CD4-positive, alpha-beta T cell treated with Interleukin-2 at 100 ng/mL for 4 hours (primary cell): ENCODE results near the gene ALS2CL.

ENCODE experiments used
- DNase-seq: peaks from one replicate; pipeline ENCODE4 v3.0.0-alpha.2; 2020; ENCODE audit warnings: low spot score

The ALS2CL gene

DNA sequence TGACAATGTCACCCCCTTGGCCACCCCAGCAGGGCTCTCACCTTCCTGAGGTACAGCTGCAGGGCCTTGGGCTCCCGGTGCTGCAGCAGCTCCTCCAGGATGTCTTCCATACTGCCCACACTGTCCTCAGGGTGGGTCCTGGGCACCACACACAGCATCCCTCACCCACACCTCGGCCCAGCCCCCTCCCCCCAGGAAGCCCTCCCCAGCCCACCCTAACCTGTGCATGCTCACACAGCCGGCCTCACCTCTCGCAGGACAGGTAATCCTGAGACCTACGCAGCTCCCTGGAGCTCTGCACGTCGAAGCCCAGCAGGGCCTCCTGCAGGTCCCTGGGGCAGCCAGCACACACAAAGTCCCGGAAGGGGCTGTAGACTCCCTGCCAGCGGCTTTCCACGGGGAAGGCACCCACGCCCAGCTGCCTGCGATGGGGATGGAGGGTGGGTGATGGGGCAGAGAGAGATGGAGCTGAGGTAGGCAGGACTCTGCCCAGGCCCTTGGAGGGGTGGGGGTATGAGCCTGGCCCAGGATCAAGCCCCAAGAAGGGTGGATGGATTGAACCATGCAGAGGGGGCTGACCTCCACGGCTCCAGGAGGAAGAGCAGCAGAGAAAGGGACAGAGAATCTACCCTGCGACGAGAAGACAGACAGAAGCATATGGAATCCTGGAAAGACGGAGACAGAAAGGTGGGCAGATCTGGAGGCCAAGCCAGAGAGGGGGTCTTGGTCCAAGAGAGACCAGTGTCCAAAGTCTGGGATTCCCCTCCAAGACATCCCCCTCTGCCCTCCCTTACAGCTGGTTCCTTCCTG, 16.7 kb downstream of the ALS2CL start:
- DNase-seq = no peak

DNA sequence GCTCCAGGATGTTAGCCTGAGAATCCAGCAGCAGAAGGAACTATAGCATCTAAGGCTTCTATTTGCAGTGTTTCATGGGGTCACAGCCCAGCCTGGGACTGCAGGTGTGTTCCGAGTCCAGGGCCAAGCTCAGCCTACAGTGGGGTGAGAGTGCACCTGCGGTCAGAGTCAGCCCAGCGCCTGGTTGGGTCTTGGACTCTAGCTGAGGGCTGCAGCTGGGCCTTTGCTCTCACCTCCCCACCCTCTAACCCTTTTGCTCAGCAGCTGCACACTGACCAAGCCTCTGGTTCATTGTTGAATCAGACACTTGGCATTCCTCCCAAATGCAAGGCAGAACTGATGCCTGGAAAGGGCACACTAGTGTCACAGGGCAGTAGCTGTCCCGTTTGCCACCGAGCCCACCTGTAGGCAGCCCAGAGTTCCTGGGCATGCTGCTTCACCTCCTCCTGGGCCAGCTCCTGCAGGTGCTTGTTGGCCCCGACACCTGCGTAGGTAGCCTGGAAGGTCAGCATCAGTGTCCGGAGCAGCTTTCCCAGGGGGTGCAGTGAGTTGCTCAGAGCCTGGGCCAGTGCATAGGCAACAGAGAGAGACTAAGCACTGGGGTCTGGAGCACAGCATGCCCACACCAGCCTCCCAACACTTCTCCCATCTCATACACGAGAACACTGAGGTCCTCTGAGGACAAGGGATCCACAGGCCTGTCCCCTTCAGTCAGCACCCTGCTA, 17.5 kb downstream of the ALS2CL start:
- DNase-seq = no peak

DNA sequence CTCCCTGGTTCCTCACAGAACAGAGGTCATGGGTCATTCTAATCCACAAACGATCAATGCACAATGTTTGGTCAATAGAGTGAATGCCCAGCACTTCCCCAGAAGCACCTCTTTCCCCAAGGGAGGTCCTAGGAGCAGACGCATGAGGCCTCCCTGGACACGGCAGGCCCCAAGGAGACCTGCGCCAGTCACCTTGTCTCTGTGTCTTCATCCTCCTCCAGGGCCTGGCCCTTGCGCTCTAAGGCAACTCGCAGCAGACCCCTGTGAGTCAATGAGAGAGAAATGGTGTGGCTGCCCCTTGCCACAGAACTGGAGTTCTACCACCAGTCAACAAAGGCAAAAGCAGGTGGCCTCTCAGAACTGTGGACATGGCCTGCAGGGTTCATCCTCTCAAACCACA, 18.1 kb downstream of the ALS2CL start:
- no peak for DNase-seq

DNA sequence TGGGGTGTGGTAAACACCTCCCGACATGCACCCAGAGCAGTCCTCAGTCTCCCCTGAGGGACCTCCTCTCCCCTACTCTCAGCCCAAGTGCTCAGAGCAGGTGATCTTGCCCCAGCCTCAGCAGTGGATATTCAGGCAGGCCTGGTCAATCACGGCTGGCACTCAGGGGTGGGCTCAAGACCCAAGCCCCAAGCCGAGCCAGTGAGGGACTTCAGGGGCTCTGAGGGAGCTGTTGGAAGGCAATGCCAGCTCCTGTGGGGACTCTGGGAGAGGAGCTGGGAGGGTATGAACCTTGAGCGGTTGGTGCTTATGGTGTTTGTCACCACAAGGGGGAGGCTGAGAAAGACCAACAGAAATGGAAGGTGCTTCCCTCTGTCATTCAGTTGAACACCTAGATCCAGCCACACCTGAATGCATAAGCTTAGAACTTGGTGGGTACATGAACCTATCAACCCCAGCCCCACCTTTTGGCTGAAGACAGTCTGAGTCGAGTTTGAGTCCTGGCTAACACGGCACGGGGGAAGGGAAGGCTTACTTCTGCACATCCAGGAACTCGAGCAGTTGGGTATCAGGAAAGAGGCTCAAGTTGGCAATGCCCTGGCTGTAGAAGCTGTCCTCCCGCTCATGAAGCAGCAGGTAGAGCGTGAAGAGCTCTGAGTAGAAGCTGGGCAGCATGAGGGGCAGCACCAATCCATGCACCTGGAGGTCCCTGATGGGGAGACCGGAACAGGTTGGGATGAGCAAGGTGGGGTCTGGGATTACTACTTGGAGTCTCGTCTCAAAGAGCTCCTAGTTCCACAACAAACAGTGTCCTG, 19.2 kb downstream of the ALS2CL start:
- DNase-seq = no peak

DNA sequence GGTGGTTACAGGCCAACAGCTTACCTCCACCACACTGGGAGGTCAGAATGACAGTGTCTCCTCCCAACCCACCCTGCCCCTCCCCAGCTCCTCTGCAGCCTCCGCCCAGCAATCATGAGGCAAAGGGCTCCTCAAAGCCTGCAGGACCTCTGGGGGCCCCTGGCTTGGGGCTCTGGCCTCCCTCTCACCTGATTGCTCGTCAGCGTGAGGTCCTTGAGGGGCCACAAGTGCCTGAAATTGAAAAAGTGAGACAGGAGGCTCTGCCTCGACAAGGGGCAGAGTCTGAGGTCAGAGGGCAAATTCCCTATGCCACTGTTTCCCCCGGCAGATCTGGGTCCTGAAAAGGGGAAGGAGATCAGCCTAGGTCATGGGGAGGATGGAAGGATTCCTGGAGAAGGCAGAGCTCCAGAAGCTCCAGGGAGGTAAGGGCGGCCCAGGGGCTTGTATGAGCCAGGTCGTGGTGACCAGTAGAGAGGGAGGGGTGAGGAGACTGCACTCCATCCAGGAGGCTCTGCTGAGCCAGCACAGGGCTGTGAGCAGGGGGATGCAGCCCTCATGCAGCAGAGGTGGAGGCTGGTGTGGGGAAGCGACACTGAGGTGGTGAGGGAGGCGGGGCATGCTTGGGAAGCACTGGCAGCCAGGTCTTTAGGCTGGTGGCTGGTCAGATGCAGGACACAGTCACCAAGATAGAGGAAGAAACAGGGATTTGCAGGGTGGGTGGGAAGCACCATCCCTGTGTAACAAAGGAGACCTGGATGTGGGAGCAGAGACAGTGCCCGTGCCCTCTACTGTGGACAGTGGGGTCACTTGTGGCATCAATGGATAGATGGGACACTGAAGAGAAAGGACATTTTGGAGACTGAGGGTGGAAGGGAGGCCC, 20.1 kb downstream of the ALS2CL start:
- no peak for DNase-seq

DNA sequence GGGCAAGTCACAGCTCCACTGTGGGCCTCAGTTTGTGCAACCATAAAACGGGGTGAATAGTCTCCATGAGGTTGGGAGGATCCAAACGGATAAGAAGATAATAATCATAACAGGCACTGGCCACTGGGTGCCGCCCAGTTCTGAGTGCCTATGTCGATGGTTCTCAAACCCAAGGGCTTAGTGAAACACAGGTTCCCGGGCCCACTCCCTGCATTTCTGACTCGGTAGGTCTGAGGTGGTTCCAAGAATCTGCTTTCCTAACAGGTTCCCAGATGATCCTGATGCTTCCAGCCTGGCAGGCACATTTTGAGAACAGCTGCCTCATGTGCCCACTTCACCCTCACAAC, 21.2 kb downstream of the ALS2CL start:
- DNase-seq = no peak

DNA sequence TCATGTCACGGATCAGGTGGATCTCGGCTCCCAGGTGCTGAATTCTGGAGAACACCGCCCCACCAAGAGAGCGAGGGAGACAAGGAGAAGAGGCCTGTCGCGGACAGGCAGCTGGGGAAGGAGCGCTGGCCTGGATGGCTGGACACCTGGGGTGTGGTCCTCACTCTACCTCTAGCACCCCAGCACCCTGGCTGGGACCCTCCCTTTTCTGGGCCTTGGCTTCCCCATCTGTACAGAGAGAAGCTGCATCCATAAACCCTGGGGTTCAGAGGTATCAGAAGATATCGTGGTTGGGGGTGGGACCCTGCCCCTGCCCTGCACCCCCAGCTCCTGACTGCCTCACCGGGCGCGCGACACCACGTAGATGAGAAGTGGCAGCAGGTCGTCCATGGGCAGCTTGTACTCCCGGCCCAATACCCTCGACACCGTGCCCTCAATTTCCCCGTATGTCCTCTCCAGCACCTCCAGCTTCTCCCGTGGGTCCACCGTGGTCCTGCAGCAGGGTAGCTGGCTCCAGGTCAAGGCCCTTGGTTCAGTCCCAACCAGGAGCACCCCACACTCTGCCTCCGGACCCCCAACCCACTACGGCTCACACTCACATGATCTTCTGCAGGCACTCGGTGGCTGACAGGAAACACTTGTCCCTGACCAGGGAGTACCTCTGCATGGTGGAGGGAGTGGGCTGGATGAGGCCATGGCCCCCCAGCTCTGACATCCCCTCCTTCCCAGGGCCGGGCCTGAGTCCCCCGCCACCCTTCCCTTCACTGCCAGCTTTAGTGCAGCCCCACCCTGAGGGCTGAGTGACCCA, 21.7 kb downstream of the ALS2CL start:
- DNase-seq = no peak

DNA sequence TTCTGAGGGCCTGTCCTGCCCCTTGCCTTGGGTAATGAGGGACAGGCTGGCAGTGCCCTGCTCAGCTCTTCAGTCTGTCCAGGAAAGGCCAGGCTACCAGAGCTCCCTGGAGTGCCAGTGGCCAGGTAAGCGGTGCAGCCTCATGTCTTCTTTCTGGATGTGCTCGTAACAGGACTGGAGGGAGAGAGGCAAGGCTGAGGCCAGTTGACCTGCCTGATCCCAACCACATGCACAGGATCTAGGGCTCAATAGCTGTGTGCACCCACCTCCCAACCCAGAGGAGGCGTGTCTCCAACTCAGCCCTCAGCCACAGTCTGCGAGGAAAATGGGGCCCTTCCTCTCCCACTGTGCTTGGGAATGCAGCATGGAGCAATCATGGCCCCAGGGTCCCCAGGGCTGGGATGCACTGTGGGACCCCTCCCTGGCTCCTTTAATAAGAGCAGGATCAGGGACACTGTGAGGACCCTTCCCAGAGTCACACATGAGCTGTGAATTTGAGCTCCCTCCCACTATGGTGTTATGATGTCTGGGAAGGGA, 22.5 kb downstream of the ALS2CL start:
- DNase-seq = no peak

DNA sequence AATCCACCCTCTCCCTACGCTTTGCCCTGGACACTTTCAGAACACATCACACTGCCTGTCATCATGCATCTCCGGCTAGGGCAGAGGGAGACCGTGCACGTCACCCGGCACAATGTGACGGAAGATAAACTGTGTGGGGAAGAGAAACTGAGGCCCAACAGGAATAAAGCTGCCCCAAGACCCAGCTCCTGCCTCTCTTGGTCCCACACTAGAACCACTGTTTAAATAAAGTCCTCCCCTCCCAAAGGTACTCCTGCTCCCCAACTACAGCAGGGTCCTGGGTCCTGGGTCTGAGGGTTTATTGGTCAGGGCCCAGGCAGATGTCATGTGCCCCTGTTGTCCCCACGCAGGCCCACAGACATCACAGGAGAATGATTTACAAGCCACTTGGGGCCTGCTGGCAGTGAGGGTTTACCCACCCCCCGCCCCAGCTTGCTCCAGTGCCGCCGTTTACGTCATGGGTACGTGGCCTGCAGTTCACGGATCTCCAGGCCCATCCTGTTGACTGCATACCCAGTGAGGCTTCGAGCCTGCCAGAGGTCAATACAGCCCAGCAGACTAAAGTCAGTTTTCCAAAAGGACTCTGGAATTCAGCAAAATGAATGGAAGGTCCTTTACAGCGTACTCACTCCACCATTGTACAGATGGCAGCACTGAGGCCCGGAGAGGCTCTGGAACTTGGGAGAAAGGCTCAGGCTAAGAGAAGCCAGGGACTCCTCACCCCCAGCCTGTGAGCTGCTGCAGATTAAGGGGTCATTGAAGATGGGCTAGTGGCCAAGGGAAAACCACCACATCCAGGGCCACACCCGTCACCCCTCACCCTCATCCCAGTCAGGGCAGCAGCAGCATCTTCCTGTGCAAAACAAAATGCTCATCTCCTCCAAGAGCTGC, 23.2 kb downstream of the ALS2CL start:
- no peak for DNase-seq

DNA sequence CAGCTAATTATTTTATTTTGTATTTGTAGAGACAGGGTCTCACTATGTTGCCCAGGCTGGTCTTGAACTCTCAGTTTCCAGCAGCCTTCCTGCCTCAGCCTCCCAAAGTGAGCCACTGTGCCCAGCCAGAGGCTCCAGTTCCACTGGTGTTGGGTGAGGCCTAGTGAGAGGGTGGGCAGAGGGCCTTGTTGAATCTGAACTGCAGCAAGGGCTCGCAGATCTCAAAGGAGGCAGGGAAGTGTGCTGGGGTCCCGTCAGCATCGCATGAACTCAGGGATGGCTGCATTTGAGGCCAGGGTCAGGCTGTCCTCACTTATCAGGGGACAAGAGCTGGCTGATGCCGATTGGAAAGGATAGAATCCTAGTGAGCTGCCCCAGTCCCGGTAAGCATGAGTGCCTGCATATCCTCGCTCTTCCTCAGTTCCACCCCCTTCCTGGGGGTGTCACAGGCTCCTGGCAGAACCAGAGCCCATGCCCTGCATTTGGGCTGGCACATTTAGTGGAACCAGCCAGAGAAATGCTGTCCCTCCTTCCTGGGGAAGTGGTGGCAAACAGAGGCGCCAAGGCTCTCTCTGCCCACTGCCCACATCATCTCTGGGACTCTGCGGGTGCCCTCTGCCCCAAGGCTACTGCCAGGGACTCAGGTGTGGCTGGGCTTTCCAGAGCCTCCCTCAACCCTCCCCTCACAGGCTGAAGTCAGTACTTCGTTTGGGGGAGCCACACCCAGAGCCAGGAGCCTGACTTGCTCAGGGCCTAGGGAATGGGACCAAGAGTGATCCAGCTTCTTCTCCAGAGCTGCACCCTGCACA, 24.1 kb downstream of the ALS2CL start:
- DNase-seq = no peak

DNA sequence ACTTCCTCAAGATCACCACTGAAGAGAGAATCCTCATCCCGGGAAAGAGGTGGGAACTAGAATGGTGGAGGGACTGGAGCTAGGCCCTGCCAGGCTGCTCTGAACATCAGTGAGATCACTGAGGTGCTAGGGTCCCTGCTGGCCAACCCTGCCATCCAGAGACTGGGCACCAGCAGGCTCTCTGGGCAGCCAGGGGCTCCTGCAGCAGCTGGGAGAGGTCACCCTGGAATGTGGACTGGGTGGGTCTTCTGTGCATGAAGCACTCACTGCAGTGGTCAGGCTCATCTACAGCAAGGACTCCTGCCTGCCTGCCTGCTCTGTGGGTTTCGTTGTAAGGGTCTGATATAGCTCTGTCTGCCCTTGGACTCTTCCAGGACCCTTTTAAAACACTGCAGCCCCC, 24.9 kb downstream of the ALS2CL start:
- DNase-seq = no peak

DNA sequence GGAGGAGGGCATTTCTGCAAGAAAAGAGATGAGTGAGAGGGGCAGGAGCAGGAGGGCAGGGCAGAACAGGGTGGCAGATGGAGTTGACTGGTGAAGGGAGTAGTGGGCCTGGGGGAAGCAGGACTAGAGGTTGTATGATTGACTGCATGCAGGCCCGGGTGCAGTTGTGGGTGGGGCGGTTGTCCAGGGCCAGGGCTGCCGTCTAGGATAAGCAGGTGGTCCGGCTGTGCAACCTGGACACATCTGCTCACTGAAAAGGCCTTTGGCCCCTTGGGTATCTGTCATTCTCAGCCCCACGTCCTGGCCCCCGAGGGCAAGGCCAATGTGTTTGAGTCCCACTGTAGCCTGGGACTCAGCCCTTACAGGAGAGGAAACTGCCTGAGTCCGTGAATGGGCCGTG, 25.4 kb downstream of the ALS2CL start:
- no peak for DNase-seq

DNA sequence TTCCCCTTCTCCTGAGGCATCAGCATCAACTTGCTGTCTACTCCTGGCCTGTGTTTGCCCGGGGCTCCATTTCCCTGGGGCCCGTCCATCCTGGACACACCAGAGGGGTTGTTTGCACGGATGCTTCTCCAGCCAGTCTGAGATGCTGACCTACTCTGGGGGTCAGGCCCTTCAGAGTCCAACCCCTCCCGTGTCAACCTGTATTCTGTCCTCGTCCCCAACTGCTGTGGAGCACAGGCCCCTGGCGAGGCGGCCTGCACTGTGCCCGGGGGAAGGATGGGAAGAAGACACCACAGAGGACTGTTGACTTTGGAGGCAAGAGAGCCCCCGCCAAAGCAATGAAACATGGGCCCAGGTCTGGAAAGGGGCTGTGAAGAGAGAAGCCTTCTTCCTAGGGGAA, 25.8 kb downstream of the ALS2CL start:
- DNase-seq = no peak

DNA sequence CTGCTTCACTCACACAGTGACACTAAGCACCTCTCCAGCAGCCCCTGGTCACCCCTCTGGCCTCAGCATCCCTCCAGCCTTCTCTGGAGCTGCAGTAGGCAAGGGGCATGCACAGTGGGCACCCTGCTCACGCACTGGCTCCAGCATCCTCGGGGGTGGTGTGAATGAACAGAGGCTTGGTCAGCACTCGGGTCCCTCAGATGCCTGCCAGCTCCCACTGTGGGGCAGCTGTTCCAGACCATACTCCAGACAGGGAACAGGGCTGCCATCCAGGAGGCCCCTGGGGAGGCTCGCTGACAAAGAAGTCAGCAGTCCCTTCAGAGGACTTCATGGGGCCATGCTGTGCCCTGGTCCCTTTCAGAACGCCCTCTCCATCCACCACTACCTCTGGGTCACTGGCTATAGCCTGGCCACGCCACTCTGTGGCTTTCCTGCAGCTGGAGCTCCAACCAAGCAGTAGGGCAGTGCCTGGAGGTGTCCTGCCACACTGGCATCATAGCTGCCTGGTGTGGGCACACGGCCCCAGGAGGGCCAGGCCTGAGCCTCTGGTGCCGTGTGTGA, 26.3 kb downstream of the ALS2CL start:
- DNase-seq = no peak

DNA sequence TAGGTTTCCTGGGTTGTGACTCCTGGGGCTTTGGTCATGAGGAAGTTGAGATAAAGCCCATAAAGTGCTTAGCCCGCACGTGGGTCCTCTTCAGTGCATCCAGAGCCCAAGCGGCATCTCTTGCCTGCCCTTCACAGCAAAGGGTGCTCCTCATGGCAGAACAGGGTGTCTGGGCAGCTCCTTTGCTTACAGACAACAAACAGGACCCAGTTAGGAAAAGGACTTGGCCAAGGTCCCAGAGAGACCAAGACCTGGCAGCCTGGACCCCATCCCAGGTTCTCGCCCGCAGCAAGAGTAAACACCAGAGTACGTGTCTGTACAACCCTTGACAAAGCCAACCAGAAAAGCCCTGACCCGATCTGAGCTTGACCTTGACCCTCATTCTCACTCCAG, 27.0 kb downstream of the ALS2CL start:
- DNase-seq = no peak

DNA sequence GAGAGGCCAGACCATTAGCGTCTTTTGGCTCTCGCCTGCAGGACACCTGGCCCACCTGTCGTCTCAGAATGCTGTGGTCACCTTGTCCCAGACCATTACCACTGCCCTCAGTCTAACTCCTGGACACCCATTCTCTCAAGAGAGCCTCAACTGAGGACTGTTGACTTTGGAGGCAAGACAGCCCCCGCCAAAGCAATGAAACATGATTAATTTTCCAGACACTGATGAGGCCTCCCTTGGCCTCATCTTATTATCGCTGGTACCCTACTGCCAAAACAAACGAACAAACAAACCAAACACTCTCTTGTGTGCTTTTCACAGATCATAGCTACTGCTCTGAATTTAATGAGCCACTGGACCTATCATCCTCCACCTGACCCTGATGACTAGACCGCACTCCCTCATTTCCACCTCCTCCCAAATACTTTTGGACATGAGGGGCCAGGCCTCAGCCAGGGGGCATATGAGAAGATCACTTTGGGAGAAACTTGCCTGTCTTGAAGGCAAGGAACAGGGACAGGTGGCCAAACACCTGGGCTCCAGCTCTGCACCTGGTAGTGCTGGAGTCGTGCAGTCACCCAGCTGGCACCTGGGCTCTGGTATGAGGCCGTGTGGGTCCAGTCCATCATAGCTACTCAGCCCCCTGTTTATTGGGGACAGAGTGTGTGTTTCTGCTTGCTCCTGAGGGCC, 27.6 kb downstream of the ALS2CL start:
- no peak for DNase-seq

DNA sequence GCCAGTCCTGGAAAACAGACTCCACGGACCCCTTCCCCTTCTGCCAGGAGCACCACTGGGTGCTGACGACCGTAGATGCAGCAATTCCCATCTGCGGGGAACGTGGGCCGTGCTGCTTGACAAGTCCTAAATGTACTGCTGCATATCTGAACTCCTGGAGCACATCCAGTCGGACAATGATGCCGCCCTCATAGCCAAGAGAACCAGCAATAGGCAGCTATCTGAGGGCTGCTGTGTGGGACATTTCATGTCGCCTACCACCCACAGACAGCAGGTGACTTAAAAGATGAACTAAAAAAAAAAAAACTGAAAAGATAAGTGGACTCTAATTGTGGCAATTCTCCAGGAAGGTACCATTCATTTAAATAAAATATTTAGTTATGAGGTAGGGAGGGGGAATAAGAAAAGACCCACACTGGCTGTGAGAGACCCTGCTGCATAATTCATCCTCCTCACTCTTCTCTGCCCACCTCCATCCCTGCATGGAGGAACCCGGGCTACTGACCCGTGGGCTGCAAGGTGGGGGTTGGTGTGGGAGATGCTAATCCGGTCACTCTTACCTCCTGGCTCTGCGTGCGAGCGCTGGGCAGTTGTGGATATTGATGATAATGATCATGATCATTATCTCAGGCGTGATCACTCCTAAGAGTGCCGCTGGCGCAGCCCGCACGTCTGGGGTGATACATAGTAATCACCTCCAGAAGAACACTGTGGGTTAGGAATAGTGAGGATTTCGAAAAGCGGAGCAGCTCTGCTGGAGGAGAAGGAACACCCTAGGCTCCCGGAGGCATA, 28.3 kb downstream of the ALS2CL start:
- no peak for DNase-seq
